ENCODE results near the gene SP5.
"Not testable (repeated sequence)": the region's sequence is repeated elsewhere in the genome, so short reads cannot be mapped to it uniquely, and the experiment has no call there.

Gene SP5

DNA sequence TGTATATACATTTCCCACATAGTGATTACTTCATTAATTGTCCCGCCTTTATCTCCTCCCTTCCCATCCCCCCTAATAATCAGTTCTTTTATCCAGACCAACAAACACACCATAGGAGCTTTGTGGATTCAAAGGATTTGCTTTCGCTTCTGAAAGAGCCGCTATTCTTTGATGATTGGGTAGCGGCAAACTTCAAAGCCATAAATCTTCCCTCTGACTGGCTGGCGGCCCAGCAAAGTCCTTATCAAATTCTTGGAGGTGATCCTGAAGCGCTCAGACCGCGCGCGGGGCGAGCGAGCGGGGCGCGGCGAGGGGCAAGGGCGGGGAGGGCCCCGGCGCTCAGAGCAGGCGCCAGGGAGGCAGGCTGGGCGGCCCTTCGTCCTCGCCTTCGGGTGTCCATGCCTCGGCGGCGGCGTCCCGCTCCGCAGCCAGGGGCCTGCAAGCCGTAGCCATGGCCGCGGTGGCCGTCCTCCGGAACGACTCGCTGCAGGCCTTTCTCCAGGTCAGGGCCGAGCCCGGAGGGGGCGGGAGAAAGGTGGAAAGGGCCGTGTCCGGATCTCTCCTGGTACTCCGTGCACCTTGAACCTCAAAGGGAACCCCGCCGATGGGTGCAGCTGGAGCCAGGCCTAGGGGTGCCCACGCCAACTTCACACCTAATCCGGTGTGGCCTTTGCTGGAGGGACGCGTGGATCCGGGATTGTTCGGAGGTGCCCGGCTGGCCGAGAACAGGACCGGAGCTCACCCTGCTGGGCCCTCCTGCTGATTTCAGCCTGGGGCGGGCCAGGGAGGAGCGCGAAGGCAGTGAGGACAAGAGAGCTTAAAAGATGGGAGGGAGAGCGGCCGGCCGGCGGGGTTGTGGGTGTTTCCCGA, at the start of gene SP5:
SP5 (plus strand) TSS at position 276 of the 870 bp plus-strand sequence; CDS start at position 452, 176 bp downstream.
- in situ Hi-C loops (cut with MboI; ENCODE audit: low sequenced_read_pairs): no loop called here

DNA sequence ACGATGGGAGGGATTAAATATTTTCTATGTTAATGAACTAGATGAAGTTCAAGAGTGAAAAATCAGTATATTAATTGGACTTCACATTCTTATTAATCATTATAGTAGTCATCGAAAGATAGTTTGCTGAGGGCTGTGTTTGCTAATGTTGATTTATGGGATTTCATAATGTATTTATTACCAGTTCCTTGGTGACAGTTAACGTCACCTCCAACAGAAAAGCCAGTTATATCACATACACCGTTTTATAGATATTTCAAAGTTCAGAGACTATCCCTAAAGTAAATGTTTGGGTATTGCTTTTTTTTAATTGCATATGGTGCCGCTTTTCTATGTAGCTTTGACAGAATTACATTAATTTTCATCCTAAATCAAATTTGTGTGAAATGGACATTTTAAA, 49.4 kb upstream of the SP5 start:
- in situ Hi-C loops (cut with MboI; ENCODE audit: low sequenced_read_pairs): no loop called here

DNA sequence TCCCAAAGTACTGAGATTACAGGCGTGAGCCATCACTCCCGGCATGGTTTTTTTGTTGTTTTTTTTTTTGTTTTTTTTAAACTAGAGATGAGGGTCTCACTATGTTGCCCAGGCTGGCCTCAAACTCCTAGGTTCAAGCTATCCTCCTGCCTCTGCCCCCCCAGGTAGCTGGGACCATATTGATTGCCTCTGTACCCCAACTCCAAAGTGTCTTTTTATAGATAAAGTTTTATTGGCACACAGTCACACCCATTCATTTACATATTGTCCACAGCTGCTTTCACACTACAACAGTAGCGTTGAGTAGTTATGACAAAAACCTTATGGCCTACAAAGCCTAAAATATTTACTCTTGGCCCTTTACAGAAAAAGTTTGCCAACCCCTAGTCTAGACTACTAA, 45.2 kb upstream of the SP5 start:
- in situ Hi-C loops (cut with MboI; ENCODE audit: low sequenced_read_pairs): no loop called here

DNA sequence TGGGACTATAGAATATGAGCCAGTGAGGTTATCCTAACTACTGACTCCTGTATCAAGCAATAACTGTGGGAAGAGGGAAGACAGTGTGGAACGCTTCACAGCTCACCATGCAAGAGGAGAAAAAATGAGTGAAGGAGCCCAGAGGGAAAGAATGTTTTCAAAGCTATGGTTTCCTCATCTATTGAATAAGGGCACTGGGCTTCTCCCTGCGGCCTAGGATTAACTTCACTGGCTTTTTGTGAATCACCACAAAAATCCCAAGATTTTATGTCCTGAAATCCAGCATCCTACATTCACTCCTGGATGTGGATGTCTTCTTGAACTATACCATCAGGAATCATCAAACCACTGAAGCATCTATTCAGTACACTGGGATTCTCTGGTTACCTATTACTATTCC, 44.5 kb upstream of the SP5 start:
- in situ Hi-C loops (cut with MboI; ENCODE audit: low sequenced_read_pairs): no loop called here

DNA sequence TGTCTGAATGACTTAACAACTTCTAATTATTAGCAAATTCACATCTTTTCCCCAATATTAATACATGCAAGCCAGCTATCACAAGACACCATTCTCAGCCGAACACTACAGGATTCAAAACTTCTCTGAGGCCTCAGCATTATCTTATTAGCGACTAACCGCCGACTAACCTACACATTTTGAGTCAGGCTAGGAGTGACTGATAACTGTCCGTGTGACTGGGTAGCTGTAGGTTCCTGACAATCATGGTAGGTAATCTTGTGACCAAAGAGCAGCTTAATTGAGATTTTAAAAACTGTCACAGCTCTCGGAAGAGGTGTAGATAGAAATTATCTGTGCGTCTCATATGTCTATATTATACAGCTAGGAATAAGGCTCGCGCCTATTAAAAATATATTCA, 44.1 kb upstream of the SP5 start:
- in situ Hi-C loops (cut with MboI; ENCODE audit: low sequenced_read_pairs): no loop called here

DNA sequence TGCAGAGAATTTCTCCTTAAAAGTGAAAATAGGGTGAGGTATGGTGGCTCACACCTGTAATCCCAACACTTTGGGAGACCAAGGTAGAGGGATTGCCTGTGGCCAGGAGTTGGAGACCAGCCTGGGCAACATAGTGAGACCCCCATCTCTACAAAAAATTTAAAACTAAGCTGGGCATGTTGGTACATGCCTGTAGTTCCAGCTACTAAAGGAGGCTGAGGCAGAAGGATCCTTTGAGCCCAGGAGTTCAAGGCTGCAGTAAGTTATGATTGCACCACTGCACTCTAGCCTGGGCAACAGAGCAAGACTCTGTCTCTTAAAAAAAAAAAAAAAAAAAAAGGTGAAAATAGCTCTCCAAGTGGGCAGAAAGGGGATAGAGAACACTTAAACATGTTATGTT, 40.9 kb upstream of the SP5 start:
- in situ Hi-C loops (cut with MboI; ENCODE audit: low sequenced_read_pairs): not testable (repeated sequence)

DNA sequence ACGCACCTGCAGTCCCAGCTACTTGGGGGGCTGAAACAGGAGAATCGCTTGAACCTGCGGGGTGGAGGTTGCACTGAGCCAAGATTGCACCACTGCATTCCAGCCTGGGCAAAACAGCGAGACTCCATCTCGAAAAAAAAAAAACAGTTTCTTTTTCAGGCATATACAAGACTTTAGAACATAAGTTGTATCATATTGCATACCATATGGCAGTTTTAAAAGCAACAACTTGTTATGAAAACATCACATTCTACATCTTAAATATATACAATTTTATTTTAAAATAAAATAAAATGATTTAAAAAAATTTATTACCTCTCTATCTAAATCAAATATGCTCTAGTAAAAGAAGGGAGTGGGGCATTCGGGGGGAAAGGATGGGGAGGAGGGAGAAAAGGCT, 39.4 kb upstream of the SP5 start:
- in situ Hi-C loops (cut with MboI; ENCODE audit: low sequenced_read_pairs): no loop called here

DNA sequence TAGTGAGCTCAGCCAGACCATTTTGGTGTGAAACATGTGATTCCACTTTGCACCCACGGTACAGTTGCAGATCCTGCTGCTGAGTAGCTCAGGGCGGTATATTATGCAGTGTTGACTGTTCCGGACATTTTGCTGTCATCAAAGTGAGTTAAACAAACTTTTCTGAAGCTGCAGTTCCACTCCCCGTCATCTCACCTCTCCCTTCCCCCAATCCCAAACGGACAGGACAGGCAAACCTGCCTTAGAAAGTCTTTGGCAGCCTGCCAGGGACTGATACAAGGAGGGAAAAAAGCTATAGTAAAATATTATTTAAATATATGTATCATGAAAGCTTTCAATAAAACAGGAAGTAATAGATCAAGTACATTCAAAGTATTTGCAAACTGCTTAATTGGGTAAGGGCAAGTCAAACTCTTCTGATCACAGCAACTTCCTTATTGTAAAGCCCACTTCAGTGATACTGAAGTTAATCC, 35.5 kb upstream of the SP5 start:
- in situ Hi-C loops (cut with MboI; ENCODE audit: low sequenced_read_pairs): no loop called here

DNA sequence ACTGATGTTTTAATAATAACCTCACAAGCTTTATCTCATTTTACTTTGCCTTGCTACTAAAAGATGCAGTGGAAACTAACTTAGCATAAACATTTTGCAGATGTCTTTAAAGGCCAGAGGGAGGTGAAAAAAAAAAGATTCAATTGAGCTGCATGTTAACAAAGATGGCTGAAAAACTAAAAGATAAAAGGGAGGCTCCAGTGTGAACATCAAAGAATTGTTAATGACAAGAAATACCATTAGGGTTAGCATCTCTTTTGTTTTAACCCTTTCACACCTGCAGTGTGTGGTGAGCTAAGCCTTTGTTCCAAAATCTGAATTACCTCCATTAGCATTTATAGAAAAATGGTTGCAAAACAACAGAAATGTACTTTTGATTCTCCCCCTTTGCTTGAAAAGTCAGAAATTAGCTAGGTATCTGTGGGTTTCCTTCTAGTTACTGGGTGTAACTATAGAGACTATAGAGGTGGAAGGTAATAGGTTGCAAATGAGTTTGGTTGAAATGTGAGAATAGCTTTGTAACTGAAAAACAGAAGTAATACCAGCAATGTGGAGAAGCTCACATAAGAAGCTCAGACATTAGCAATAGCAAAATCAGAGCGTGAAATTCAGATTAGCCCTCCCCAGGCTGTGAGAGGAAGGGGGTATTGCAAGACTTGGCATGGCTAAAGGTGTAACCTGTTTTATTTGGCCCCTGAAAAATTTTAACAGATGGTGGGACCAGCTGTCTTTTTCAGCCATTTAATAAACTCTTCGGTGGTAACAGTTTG, 34.8 kb upstream of the SP5 start:
- in situ Hi-C loops (cut with MboI; ENCODE audit: low sequenced_read_pairs): no loop called here

DNA sequence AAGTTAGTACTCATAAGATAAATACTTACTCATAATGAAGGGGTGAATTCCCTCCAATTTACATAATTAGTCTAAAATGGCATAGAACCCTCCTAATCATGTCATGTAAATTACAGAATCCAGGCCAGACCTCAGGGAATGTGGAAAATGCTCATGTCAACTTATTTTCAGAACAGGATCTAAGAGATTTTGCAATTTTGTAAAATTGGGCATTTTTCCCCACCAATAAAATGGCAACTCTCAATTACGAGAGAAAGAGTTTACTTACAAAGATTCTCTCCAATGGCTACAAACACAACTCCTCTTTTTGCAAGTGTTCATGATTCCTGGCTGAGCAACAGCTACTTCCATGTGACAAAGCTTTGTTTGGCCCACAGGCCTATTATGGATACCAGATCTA, 33.8 kb upstream of the SP5 start:
- in situ Hi-C loops (cut with MboI; ENCODE audit: low sequenced_read_pairs): no loop called here

DNA sequence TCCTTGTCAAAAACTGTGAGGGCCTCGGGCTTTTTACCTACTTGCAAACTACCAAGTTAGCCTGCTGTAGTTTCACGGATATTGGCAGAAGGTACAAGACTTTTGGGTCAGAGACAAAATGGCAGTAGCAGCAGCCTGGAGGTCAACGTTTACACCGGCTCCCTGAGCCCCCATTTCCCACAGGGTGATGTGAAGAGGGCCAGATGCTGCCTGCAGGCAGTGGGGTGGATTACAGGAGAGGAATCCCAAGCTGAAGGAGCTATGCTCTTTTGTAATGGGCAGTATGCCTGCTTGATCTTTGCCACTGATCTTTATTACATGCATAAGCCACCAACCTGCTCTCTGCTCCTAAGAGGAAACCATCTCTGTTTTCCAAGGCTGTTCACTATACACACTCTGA, 29.5 kb upstream of the SP5 start:
- in situ Hi-C loops (cut with MboI; ENCODE audit: low sequenced_read_pairs): no loop called here

DNA sequence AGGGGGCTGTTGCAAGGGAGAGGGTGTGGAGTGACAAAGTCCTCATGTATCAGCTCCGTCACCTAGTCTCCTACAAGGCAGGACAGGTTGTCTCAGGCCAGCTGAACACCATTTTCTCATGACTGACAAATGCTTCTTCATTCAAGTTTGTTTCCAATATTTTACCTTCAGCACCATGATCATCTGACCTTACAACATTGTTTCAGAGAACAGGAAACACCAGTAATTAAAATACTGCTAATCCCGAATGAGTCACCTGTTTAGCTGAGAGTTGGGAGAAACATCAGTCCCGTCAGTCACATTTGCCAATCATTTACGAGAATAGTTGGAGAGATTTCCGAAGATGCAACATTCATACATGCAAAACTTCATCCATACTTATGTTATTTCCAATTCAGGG, 25.7 kb upstream of the SP5 start:
- in situ Hi-C loops (cut with MboI; ENCODE audit: low sequenced_read_pairs): no loop called here

DNA sequence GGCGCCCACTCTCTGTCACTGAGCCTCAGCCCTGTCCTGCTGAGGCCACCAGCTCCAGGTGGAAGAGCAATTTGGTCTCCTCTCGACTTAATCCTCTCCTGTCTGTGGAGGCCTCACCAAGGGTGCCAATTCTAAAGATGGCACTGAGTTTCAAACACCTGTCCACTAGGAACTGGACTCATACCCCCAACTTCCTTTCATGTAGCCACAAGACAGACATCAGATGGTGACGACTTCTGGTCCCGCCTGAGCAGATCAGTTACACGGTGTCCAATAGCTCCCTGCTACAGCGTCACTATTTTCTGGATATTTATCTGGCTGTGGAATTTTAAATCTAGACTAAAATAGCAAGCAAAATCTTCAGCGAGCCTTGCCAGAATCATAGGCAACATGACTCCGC, 24.5 kb upstream of the SP5 start:
- in situ Hi-C loops (cut with MboI; ENCODE audit: low sequenced_read_pairs): no loop called here

DNA sequence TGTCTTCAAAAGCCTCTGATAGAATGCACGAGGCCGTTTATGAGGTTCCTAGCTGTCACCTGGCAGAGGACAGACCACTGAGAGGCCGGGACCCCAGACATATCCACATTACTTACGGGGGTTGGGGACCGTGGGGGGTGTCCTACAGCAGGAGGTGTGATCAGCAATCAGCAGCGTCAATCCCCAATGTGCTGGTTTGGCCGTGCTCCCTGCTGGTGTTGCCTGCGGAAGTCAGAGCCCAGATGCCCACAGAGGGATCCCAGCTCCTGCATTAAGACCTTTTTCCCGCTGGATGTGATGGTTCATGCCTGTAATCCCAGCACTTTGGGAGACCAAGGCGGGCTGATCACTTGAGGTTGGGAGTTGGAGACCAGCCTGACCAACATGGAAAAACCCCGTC, 20.8 kb upstream of the SP5 start:
- in situ Hi-C loops (cut with MboI; ENCODE audit: low sequenced_read_pairs): no loop called here

DNA sequence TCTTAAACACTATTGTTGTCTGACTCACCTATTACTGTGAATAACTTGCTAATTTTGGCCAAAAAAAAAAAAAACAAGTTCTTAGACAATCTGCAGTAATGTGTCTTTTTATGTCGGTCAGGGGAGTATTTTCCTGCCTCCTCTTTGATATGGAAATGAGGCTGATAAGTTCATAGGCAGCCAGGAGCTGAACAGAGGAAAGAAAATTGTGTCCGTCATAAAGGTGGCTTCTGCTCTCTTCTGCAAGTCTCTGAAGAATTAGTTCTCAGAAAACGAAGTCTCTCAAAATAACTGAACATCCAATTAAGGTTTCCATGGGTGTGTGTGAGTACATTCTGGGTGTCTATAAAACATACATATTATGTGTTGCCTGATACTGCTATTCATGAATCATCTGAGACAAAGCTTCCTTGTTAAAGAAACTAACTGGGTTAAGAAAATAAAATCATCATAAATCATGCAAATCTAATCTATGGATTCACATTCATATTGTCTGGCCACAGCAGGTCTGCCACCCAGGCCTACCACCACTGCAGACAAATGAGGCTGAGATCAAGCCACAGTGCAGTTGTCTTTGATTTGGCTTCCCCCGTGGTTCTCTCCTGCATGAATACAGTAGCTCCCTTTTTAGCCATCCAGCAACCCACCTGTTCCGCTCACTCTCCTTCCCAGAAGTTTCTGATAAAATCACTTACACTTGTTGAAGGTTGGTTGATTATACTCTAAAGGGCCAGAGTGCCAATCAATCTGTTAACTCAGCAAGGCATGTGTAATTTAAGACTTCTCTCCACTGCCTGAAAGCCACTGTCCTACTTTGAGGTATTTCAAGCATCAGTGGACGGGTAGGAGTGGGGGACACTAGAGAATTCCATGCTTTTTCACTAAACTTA, 19.4 kb upstream of the SP5 start:
- in situ Hi-C loops (cut with MboI; ENCODE audit: low sequenced_read_pairs): no loop called here

DNA sequence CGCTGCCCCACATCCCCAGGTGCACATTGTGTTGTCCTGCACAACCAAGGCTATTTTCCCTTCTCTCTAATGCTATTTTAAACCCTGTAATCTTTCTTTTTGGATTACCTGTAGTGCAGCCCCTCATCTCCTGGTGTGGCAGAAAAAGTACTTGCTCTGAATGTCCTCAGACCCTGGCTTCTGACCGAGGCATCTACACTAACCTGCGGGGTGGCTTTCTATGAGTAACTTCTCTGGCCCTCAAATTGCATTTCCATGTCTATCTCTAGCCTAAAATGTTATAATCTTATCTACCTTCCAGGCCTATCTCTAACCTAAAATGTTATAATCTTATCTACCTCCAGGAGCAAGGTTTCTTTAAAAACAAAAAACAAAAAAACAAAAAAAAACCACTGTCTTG, 18.2 kb upstream of the SP5 start:
- in situ Hi-C loops (cut with MboI; ENCODE audit: low sequenced_read_pairs): no loop called here

DNA sequence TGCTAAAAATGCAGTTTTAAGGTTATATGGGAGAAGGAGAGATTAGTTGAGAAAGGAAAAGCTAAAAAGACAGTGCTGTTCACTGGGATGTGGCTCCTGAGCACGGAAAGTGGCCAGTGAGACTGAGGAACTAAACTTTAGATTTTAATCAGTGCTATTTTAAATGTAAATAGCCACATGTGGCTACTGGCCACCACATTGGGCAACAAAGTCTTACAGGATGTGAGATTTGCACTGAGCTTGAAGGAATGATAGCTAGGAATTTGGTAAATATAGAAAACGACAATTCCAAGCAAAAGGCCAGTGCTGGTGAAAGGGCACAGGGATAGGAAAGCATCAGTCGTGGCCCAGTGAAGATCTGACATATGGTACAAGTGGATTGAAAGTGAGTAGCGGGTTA, 14.1 kb upstream of the SP5 start:
- in situ Hi-C loops (cut with MboI; ENCODE audit: low sequenced_read_pairs): no loop called here

DNA sequence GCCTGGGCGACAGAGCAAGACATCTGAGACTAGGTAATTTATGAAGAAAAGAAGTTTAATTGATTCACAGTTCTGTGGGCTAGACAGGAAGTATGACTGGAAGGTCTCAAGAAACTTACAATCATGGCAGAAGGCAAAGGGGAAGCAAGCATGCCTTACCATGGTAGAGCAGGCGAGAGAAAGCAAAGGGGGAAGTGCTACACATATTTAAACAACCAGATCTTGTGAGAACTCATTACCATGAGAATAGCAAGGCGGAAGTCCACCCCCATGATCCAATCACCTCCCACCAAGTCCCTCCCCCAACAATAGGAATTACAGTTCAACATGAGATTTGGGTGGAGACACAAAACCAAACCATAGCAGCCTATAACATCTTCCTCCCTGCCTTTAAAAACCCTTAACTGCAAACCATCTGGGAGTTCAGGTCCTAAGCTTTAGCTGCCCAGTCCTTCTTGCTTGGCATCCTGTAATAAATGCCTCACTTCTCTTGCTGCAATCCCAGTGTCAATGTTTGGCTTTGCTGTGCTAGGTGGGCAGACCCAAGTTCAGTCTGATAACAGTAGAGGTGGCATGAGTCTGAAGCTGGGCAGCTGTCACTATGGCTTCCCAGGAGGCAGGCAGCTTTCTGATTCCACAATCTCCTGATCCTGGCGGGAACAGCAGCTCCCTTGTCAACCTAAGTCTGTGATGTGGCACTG, 11.2 kb upstream of the SP5 start:
- in situ Hi-C loops (cut with MboI; ENCODE audit: low sequenced_read_pairs): no loop called here

DNA sequence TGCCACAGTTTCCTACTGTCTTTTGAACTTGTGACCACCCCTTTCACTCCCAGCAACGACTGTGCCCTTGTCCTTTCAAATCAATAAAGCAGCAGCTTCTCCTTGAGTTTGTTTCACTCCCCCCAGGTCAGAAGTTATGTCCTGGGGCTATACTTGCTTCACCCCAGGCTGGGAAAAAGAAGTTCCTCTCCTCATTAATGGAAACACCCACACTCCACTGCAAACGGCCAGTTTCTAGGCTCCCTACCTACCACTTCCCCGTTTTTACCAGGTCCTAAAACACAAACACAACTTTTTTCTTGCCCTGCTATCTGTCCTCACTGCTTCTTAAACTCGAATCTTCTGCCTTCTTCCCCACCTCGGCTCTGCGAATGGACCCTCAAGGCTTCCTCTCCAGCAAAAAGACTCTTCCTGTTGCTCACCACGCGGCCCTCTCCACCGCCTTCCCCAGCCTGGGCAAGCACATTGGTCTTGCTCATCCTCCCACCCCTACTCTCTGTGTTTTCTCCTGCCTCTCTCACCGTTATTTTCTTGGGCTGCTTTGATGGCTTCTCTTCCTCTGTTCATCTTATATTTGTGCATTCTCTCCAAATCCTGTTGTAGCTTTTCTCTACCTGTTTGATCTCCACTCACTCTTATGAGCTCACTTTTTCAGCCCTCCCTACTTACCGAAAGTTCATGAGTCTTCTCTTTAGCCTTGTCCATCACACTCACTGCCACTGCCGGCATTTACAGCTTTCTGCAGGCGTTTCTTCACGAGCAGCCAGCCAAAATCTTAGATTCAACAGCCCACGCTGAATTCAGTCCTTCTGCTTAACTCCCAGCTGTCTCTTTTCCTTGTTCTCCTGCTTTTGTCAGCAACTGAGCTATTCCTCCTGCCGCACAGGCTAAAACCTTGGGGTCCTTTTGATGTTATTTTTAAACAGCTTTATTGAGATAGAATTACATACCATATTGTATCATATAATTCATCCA, 7.0 kb upstream of the SP5 start:
- in situ Hi-C loops (cut with MboI; ENCODE audit: low sequenced_read_pairs): no loop called here

Measured in HL-60/S4 (cell line).